GM12872 (cell line): ENCODE results near the gene KCNJ1.

ENCODE experiments used
- CTCF ChIP-seq: IDR thresholded peaks from 3 replicates; pipeline ENCODE4 v1.5.1; 2011; ENCODE audit warnings: low read depth, mild to moderate bottlenecking, low read length, moderate library complexity; ENCODE audit not compliant: insufficient read depth

Gene KCNJ1

GRCh38 chr11:128900468-128900867 lies 33.4 kb upstream of the KCNJ1 start:
- TF ChIP-seq CTCF: no peak

GRCh38 chr11:128898580-128899344 lies 31.7 kb upstream of the KCNJ1 start:
- TF ChIP-seq CTCF: no peak

- TF ChIP-seq CTCF: no peak
Observed at GRCh38 chr11:128897826-128898225, 30.7 kb upstream of the KCNJ1 start.

GRCh38 chr11:128896356-128896755 lies 29.3 kb upstream of the KCNJ1 start:
- no peak for TF ChIP-seq CTCF

- no peak for TF ChIP-seq CTCF
Observed at GRCh38 chr11:128895526-128895925, 28.4 kb upstream of the KCNJ1 start.

GRCh38 chr11:128894685-128895084 lies 27.6 kb upstream of the KCNJ1 start:
- no peak for TF ChIP-seq CTCF

GRCh38 chr11:128894286-128894681 lies 27.2 kb upstream of the KCNJ1 start:
- TF ChIP-seq CTCF: no peak
